Smooth muscle cell (in vitro differentiated cells): ENCODE results near the gene GLP2R. TPM values are rescaled to one million over a fixed set of nuclear protein-coding genes. Genes with fewer than 3 reads are reported as not detected.

Experiments used
- DNase-seq: peaks from one replicate; lab custom pipeline; 2025; ENCODE audit not compliant: unreplicated experiment; lab: John Stamatoyannopoulos, UW
- H2AFZ ChIP-seq: fragments of 200-600 bp; sonication (generic); 2 replicates; pipeline ENCODE4 v1.6.0; 2016; ENCODE audit warnings: antibody characterized with exemption, low read depth, mild to moderate bottlenecking
- H3F3A ChIP-seq: fragments of 200-600 bp; sonication (generic); 2 replicates; pipeline ENCODE4 v1.6.0; 2017; ENCODE audit warnings: antibody characterized with exemption, low read depth
- H3K27ac ChIP-seq: fragments of 200-600 bp; sonication (generic); 2 replicates; pipeline ENCODE4 v1.5.1; 2016; ENCODE audit warnings: low read depth, mild to moderate bottlenecking
- H3K27me3 ChIP-seq: fragments of 200-600 bp; sonication (generic); 2 replicates; pipeline ENCODE4 v1.6.1; 2016; ENCODE audit warnings: low read depth, mild to moderate bottlenecking
- H3K36me3 ChIP-seq: fragments of 200-600 bp; sonication (generic); 2 replicates; pipeline ENCODE4 v1.5.1; 2016; ENCODE audit warnings: low read depth
- H3K4me1 ChIP-seq: fragments of 200-600 bp; sonication (generic); 2 replicates; pipeline ENCODE4 v1.5.1; 2016; ENCODE audit warnings: low read depth
- H3K4me2 ChIP-seq: fragments of 200-600 bp; sonication (generic); 2 replicates; pipeline ENCODE4 v1.6.0; 2016; ENCODE audit warnings: mild to moderate bottlenecking
- H3K4me3 ChIP-seq: fragments of 200-600 bp; sonication (generic); 2 replicates; pipeline ENCODE4 v1.5.1; 2016; ENCODE audit warnings: mild to moderate bottlenecking
- H3K79me2 ChIP-seq: fragments of 200-600 bp; sonication (generic); 2 replicates; pipeline ENCODE4 v1.6.0; 2016; ENCODE audit warnings: low read depth, mild to moderate bottlenecking
- H3K9ac ChIP-seq: fragments of 200-600 bp; sonication (generic); 2 replicates; pipeline ENCODE4 v1.6.0; 2016; ENCODE audit warnings: low read depth
- H3K9me3 ChIP-seq: fragments of 200-600 bp; sonication (generic); replicated peaks from 2 replicates; pipeline ENCODE4 v1.5.1; 2016; ENCODE audit warnings: low read depth
- H4K20me1 ChIP-seq: fragments of 200-600 bp; sonication (generic); 2 replicates; pipeline ENCODE4 v1.6.0; 2016; ENCODE audit warnings: low read depth
- WGBS: methylation state at CpG from one replicate; pipeline ENCODE4 v1.1.7; 2016; ENCODE audit warnings: low lambda C conversion rate; 5-methylcytosine and 5-hydroxymethylcytosine counted together
- polyA plus RNA-seq: library from polyadenylated mRNA; unstranded; fragments of >200 nt; fragmentation: Nextera tagmentation; extraction: Ambion mirVana; gene quantifications from 2 replicates; pipeline ENCODE4 v1.2.1, GENCODE V29; 2016
- total RNA-seq: library from RNA; depleted of rRNA; stranded (reverse); fragments of >200 nt; gene quantifications from 2 replicates; pipeline ENCODE4 v1.2.3, GENCODE V29; 2014
- TF ChIP-seq, protein P1 (sequence below): fragments of 200-600 bp; sonication (generic); IDR thresholded peaks from 2 replicates; pipeline ENCODE4 v1.5.1; 2017; ENCODE audit warnings: borderline replicate concordance, mild to moderate bottlenecking, antibody characterized with exemption; ENCODE audit not compliant: insufficient read depth, poor library complexity, severe bottlenecking

The GLP2R gene
- total and polyA plus RNA-seq, 2 experiments from 2014 or later: 0.03 to 0.45 TPM

DNA sequence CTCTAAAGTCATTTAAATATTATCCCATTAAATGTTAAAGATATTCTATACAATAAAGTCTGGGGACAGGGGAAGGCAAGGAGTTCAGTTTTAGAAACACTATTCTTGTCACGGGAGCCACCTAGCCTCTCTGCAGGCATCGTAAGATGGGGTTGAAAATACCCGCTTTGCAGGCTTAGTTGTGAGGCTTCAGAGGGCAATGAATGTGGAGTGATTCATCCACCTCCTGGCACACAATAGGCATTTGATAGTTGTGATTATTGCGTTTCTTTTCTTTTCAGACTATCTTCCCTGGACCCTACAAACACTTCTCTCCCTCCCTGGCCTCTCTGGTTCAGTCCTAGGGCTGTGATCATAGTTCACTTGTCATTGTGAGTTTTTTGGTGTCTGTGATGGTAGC is 19.6 kb downstream of the GLP2R start:
- no peak overlapping the region for H3K4me3 ChIP-seq
- H3K4me1 ChIP-seq: no peaks in the 10 kb centered on the region
- TF ChIP-seq, protein P1, sequence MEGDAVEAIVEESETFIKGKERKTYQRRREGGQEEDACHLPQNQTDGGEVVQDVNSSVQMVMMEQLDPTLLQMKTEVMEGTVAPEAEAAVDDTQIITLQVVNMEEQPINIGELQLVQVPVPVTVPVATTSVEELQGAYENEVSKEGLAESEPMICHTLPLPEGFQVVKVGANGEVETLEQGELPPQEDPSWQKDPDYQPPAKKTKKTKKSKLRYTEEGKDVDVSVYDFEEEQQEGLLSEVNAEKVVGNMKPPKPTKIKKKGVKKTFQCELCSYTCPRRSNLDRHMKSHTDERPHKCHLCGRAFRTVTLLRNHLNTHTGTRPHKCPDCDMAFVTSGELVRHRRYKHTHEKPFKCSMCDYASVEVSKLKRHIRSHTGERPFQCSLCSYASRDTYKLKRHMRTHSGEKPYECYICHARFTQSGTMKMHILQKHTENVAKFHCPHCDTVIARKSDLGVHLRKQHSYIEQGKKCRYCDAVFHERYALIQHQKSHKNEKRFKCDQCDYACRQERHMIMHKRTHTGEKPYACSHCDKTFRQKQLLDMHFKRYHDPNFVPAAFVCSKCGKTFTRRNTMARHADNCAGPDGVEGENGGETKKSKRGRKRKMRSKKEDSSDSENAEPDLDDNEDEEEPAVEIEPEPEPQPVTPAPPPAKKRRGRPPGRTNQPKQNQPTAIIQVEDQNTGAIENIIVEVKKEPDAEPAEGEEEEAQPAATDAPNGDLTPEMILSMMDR: no peak
- no peak for DNase-seq
- no peak overlapping the region for H3K9ac ChIP-seq
- H2AFZ ChIP-seq: no peak overlapping the region
- WGBS: 86% methylated on average over 4 of the region's 4 CpGs
- H3K27ac ChIP-seq: no peak overlapping the region
- no peaks in the 10 kb centered on the region for H3K9me3 ChIP-seq
- no peak overlapping the region for H3K4me2 ChIP-seq
- no peaks in the 10 kb centered on the region for H3K27me3 ChIP-seq
- no peaks in the 10 kb centered on the region for H4K20me1 ChIP-seq
- H3F3A ChIP-seq: no peaks in the 10 kb centered on the region
- no peaks in the 10 kb centered on the region for H3K79me2 ChIP-seq
- no peaks in the 10 kb centered on the region for H3K36me3 ChIP-seq

GRCh38 chr17:9850151-9850550 is 24.4 kb downstream of the GLP2R start:
- Histone ChIP-seq H3K4me3 (no peak overlapping the region), H3K27ac (no peak overlapping the region), H3K36me3 (no peaks in the 10 kb centered on the region), H3K4me2 (no peak overlapping the region), H3K79me2 (no peaks in the 10 kb centered on the region), H3K27me3 (no peaks in the 10 kb centered on the region), H3K9me3 (no peaks in the 10 kb centered on the region), H3K9ac (no peak overlapping the region), H3F3A (no peaks in the 10 kb centered on the region), H3K4me1 (no peaks in the 10 kb centered on the region), H4K20me1 (no peaks in the 10 kb centered on the region), H2AFZ (no peak overlapping the region)
- WGBS: 92% methylated on average over 5 of the region's 5 CpGs
- no peak for DNase-seq
- TF ChIP-seq, protein P1: no peak

GRCh38 chr17:9854255-9854654 is 28.5 kb downstream of the GLP2R start:
- TF ChIP-seq, protein P1: no peak
- H4K20me1 ChIP-seq: no peaks in the 10 kb centered on the region
- no peak for DNase-seq
- no peak overlapping the region for H3K4me2 ChIP-seq
- no peak overlapping the region for H2AFZ ChIP-seq
- H3K4me3 ChIP-seq: no peak overlapping the region
- no peaks in the 10 kb centered on the region for H3K9me3 ChIP-seq
- H3K27ac ChIP-seq: no peak overlapping the region
- H3F3A ChIP-seq: no peaks in the 10 kb centered on the region
- WGBS: 81% methylated on average over 5 of the region's 5 CpGs
- H3K27me3 ChIP-seq: no peaks in the 10 kb centered on the region
- H3K9ac ChIP-seq: no peak overlapping the region
- H3K4me1 ChIP-seq: no peaks in the 10 kb centered on the region
- H3K79me2 ChIP-seq: no peaks in the 10 kb centered on the region
- H3K36me3 ChIP-seq: no peaks in the 10 kb centered on the region

- no peak overlapping the region for H3K9ac ChIP-seq
- no peak for DNase-seq
- H3K36me3 ChIP-seq: no peaks in the 10 kb centered on the region
- no peak overlapping the region for H3K27ac ChIP-seq
- 65% methylated on average over 4 of the region's 4 CpGs for WGBS
- no peaks in the 10 kb centered on the region for H3F3A ChIP-seq
- no peaks in the 10 kb centered on the region for H3K4me1 ChIP-seq
- TF ChIP-seq, protein P1: no peak
- no peaks in the 10 kb centered on the region for H4K20me1 ChIP-seq
- no peak overlapping the region for H3K4me2 ChIP-seq
- H3K79me2 ChIP-seq: no peaks in the 10 kb centered on the region
- H3K9me3 ChIP-seq: no peaks in the 10 kb centered on the region
- no peak overlapping the region for H3K4me3 ChIP-seq
- no peak overlapping the region for H2AFZ ChIP-seq
- H3K27me3 ChIP-seq: no peaks in the 10 kb centered on the region
Measured at GRCh38 chr17:9855036-9855435, 29.3 kb downstream of the GLP2R start.
